ENCODE results near the gene LRRFIP1. TPM values are rescaled to one million over a fixed set of nuclear protein-coding genes. Genes with fewer than 3 reads are reported as not detected.

LRRFIP1 gene
- total and polyA plus RNA-seq, 12 donors, result 91.5 to 132 (median 110) TPM

- Histone ChIP-seq H3K4me3 (no peak overlapping the region), H3K36me3 (no peaks in the 10 kb centered on the region), H3K9me3 (no peaks in the 10 kb centered on the region), H3K27ac (peak overlapping the region in 7 of 10 donors; percentile 53 to 95 (median 93)), H3K4me1 (peaks cover 5 to 48% (median 27%) of the 10 kb centered on the region in 9 donors), H3K27me3 (peaks cover 0 to 14% (median 2%) of the 10 kb centered on the region in 7 donors)
- DNase-seq (no peak), ATAC-seq (no peak)
- TF ChIP-seq CTCF (IDR thresholded peaks at IDR 0.05), result no peak
- WGBS, 2 donors, result 95 to 96% methylated on average over 6 of the region's 6 CpGs
- intact Hi-C loops (cut with DNase I), result loop anchor here in 1 of 10 donors (5.0 kb wide), 1 partner anchor 48 kb away; no protein-coding TSS in a partner anchor
Measured at GRCh38 chr2:237624565-237624964, 2.8 kb upstream of the LRRFIP1 start.

GRCh38 chr2:237625216-237625705 lies 2.1 kb upstream of the LRRFIP1 start:
- Histone ChIP-seq H3K36me3 (no peaks in the 10 kb centered on the region), H3K4me1 (peaks cover 6 to 55% (median 34%) of the 10 kb centered on the region in 9 donors), H3K27ac (peak overlapping the region in 9 of 10 donors; percentile 22 to 95 (median 90)), H3K9me3 (no peaks in the 10 kb centered on the region), H3K4me3 (no peak overlapping the region), H3K27me3 (peaks cover 0 to 14% (median 3%) of the 10 kb centered on the region in 7 donors)
- TF ChIP-seq CTCF (IDR thresholded peaks at IDR 0.05), result no peak
- intact Hi-C loops (cut with DNase I), result loop anchor here in 6 of 10 donors (5.0 kb wide), 3 partner anchors 37 to 47 kb away; no protein-coding TSS in a partner anchor
- 45 to 58% methylated on average over 10 of the region's 10 CpGs for WGBS, 2 donors
- ATAC-seq (peak in 7 of 8 donors; percentile 9 to 61 (median 47)), DNase-seq (peak in 1 of 2 donors; percentile 70)

GRCh38 chr2:237625777-237626176 lies 1.6 kb upstream of the LRRFIP1 start:
- H3K4me3 ChIP-seq, result no peak overlapping the region
- H3K27me3 ChIP-seq, result peaks cover 0 to 14% (median 3%) of the 10 kb centered on the region in 7 donors
- TF ChIP-seq CTCF (IDR thresholded peaks at IDR 0.05), result no peak
- no peaks in the 10 kb centered on the region for H3K9me3 ChIP-seq
- H3K4me1 ChIP-seq, result peaks cover 8 to 60% (median 39%) of the 10 kb centered on the region in 9 donors
- intact Hi-C loops (cut with DNase I), result loop anchor here in 6 of 10 donors (5.0 kb wide), 3 partner anchors 37 to 47 kb away; no protein-coding TSS in a partner anchor
- H3K27ac ChIP-seq, result peak overlapping the region in 9 of 10 donors; percentile 22 to 95 (median 90)
- DNase-seq (no peak), ATAC-seq (no peak)
- 41 to 72% methylated on average over 6 of the region's 6 CpGs for WGBS, 2 donors
- no peaks in the 10 kb centered on the region for H3K36me3 ChIP-seq

- Histone ChIP-seq H3K4me1 (peaks cover 9 to 69% (median 51%) of the 10 kb centered on the region in 9 donors), H3K9me3 (no peaks in the 10 kb centered on the region), H3K4me3 (peak overlapping the region; percentile 41 to 90 (median 66)), H3K36me3 (peaks cover 0 to 6% (median 0%) of the 10 kb centered on the region in 9 donors), H3K27me3 (peaks cover 0 to 14% (median 3%) of the 10 kb centered on the region in 7 donors), H3K27ac (peak overlapping the region; percentile 81 to 95 (median 93))
- TF ChIP-seq CTCF (IDR thresholded peaks at IDR 0.05), result no peak
- intact Hi-C loops (cut with DNase I), result loop anchor here in 6 of 10 donors (5.0 kb wide), 3 partner anchors 35 to 45 kb away; no protein-coding TSS in a partner anchor
- ATAC-seq (peak; percentile 5 to 49 (median 25)), DNase-seq (no peak)
- WGBS, 2 donors, result 14 to 23% methylated on average over 53 to 54 of the region's 54 CpGs
Measured at GRCh38 chr2:237626813-237627440, 460 bp upstream of the LRRFIP1 start.
